ENCODE data around the gene BSN. TPM values are rescaled to one million over a fixed set of nuclear protein-coding genes. Genes with fewer than 3 reads are reported as not detected.

BSN gene
- total and polyA plus RNA-seq, 2 donors (not counting 1 experiment from before 2014, with no cell fraction given), result under 0.01 to 0.01 TPM

- no peak overlapping the region for H3K9ac ChIP-seq (ENCODE audit: insufficient read depth, low read length)
- no peak overlapping the region for H2AFZ ChIP-seq (ENCODE audit: low read length)
- H3K27ac ChIP-seq (ENCODE audit: insufficient read depth, low read length), result no peak overlapping the region
- H3K9me3 ChIP-seq (ENCODE audit: control insufficient read depth, insufficient read depth, low read depth, low read length), result no peaks in the 10 kb centered on the region
- H3K27me3 ChIP-seq (ENCODE audit: control insufficient read depth, insufficient read depth, low read length), result no peaks in the 10 kb centered on the region
- H3K4me2 ChIP-seq (ENCODE audit: extremely low read depth, insufficient read depth, low read length), result no peak overlapping the region
- H3K79me2 ChIP-seq (ENCODE audit: control insufficient read depth, insufficient read depth, low read length), result no peaks in the 10 kb centered on the region
- no peaks in the 10 kb centered on the region for H3K4me1 ChIP-seq (ENCODE audit: control insufficient read depth, extremely low read depth, insufficient read depth, low read length)
- DNase-seq (ENCODE audit: low read depth in 2 of 2), result no peak
- no peak overlapping the region for H3K4me3 ChIP-seq (replicated peaks in 1 of 4; ENCODE audit: control extremely low read depth in 1 of 4, insufficient read depth in 1 of 4, low read depth in 3 of 4, low read length in 4 of 4)
- H3K36me3 ChIP-seq (ENCODE audit: control insufficient read depth, insufficient read depth, low read length), result no peaks in the 10 kb centered on the region
- H4K20me1 ChIP-seq (ENCODE audit: control insufficient read depth, extremely low read depth, insufficient read depth, low read length), result no peaks in the 10 kb centered on the region
- TF ChIP-seq CTCF (conservative IDR thresholded peaks at IDR 0.05 in 1 of 2, IDR thresholded peaks at IDR 0.05 in 1 of 2; ENCODE audit: low read depth in 1 of 2, low read length in 2 of 2) (peak in 1 of 2 donors; percentile 31), EZH2 (IDR thresholded peaks at IDR 0.05; ENCODE audit: low read length, missing control alignments) (no peak)
Measured at GRCh38 chr3:49607796-49608195, 53.5 kb downstream of the BSN start.

GRCh38 chr3:49609314-49609713 is 55.0 kb downstream of the BSN start:
- Histone ChIP-seq H3K9me3 (ENCODE audit: control insufficient read depth, insufficient read depth, low read depth, low read length) (no peaks in the 10 kb centered on the region), H3K4me1 (ENCODE audit: control insufficient read depth, extremely low read depth, insufficient read depth, low read length) (no peaks in the 10 kb centered on the region), H3K9ac (ENCODE audit: insufficient read depth, low read length) (no peak overlapping the region), H3K4me3 (replicated peaks in 1 of 4; ENCODE audit: control extremely low read depth in 1 of 4, insufficient read depth in 1 of 4, low read depth in 3 of 4, low read length in 4 of 4) (no peak overlapping the region), H4K20me1 (ENCODE audit: control insufficient read depth, extremely low read depth, insufficient read depth, low read length) (no peaks in the 10 kb centered on the region), H3K27ac (ENCODE audit: insufficient read depth, low read length) (no peak overlapping the region), H3K79me2 (ENCODE audit: control insufficient read depth, insufficient read depth, low read length) (no peaks in the 10 kb centered on the region), H3K4me2 (ENCODE audit: extremely low read depth, insufficient read depth, low read length) (no peak overlapping the region), H3K27me3 (ENCODE audit: control insufficient read depth, insufficient read depth, low read length) (no peaks in the 10 kb centered on the region), H2AFZ (ENCODE audit: low read length) (no peak overlapping the region), H3K36me3 (ENCODE audit: control insufficient read depth, insufficient read depth, low read length) (no peaks in the 10 kb centered on the region)
- no peak for TF ChIP-seq EZH2 (IDR thresholded peaks at IDR 0.05; ENCODE audit: low read length, missing control alignments)
- DNase-seq (ENCODE audit: low read depth in 2 of 2), result no peak

GRCh38 chr3:49609815-49610214 is 55.5 kb downstream of the BSN start:
- no peak overlapping the region for H3K27ac ChIP-seq (ENCODE audit: insufficient read depth, low read length)
- no peak for DNase-seq (ENCODE audit: low read depth in 2 of 2)

More at GRCh38 chr3:49609815-49610214, 55.5 kb downstream of the BSN start:
- Histone ChIP-seq H2AFZ (ENCODE audit: low read length) (no peak overlapping the region), H3K27me3 (ENCODE audit: control insufficient read depth, insufficient read depth, low read length) (no peaks in the 10 kb centered on the region), H4K20me1 (ENCODE audit: control insufficient read depth, extremely low read depth, insufficient read depth, low read length) (no peaks in the 10 kb centered on the region), H3K4me3 (replicated peaks in 1 of 4; ENCODE audit: control extremely low read depth in 1 of 4, insufficient read depth in 1 of 4, low read depth in 3 of 4, low read length in 4 of 4) (no peak overlapping the region), H3K9me3 (ENCODE audit: control insufficient read depth, insufficient read depth, low read depth, low read length) (no peaks in the 10 kb centered on the region), H3K79me2 (ENCODE audit: control insufficient read depth, insufficient read depth, low read length) (no peaks in the 10 kb centered on the region), H3K36me3 (ENCODE audit: control insufficient read depth, insufficient read depth, low read length) (no peaks in the 10 kb centered on the region), H3K4me2 (ENCODE audit: extremely low read depth, insufficient read depth, low read length) (no peak overlapping the region), H3K4me1 (ENCODE audit: control insufficient read depth, extremely low read depth, insufficient read depth, low read length) (no peaks in the 10 kb centered on the region), H3K9ac (ENCODE audit: insufficient read depth, low read length) (no peak overlapping the region)
- no peak for TF ChIP-seq CTCF (conservative IDR thresholded peaks at IDR 0.05 in 1 of 2, IDR thresholded peaks at IDR 0.05 in 1 of 2; ENCODE audit: low read depth in 1 of 2, low read length in 2 of 2)
- TF ChIP-seq EZH2 (IDR thresholded peaks at IDR 0.05; ENCODE audit: low read length, missing control alignments), result no peak

All from fibroblast of lung (primary cell).